Stimulated activated CD8-positive, alpha-beta memory T cell treated with anti-CD3 and anti-CD28 coated beads, Interleukin-7, amount 100 ng/mL, for 1 hour (primary cell): ENCODE measurements around the gene ITGA5.

Source experiments
- DNase-seq, 2 donors: peaks; one replicate each; pipeline ENCODE4 v3.0.0-alpha.2; 2020; ENCODE audit warnings: low read depth in 2 of 2

Gene ITGA5

GRCh38 chr12:54430471-54431069, 11.5 kb upstream of the ITGA5 start:
- no peak for DNase-seq

- no peak for DNase-seq
Observed at GRCh38 chr12:54429014-54429471, 10.0 kb upstream of the ITGA5 start.

- DNase-seq = no peak
Observed at GRCh38 chr12:54428050-54429013, 9.3 kb upstream of the ITGA5 start.

GRCh38 chr12:54427106-54427505, 8.0 kb upstream of the ITGA5 start:
- DNase-seq = no peak

- no peak for DNase-seq
Observed at GRCh38 chr12:54426690-54427089, 7.6 kb upstream of the ITGA5 start.

- DNase-seq = no peak
Observed at GRCh38 chr12:54425702-54426101, 6.6 kb upstream of the ITGA5 start.

- no peak for DNase-seq
Observed at GRCh38 chr12:54424224-54424623, 5.2 kb upstream of the ITGA5 start.

GRCh38 chr12:54423816-54424150, 4.7 kb upstream of the ITGA5 start:
- DNase-seq = no peak

- DNase-seq = no peak
Observed at GRCh38 chr12:54421879-54422250, 2.8 kb upstream of the ITGA5 start.

- DNase-seq = no peak
Observed at GRCh38 chr12:54421175-54421878, 2.3 kb upstream of the ITGA5 start.

GRCh38 chr12:54420766-54421144, 1.7 kb upstream of the ITGA5 start:
- no peak for DNase-seq

GRCh38 chr12:54418441-54419087, 502 bp downstream of the ITGA5 start:
- DNase-seq = no peak

GRCh38 chr12:54417712-54418440, 1.2 kb downstream of the ITGA5 start:
- no peak for DNase-seq

- no peak for DNase-seq
Observed at GRCh38 chr12:54416687-54417603, 2.1 kb downstream of the ITGA5 start.

- no peak for DNase-seq
Observed at GRCh38 chr12:54415221-54415929, 3.7 kb downstream of the ITGA5 start.

GRCh38 chr12:54413284-54414190, 5.5 kb downstream of the ITGA5 start:
- peak; percentile 62 for DNase-seq

- no peak for DNase-seq
Observed at GRCh38 chr12:54412786-54413185, 6.3 kb downstream of the ITGA5 start.

GRCh38 chr12:54412348-54412747, 6.7 kb downstream of the ITGA5 start:
- DNase-seq = no peak
